Activated CD8-positive, alpha-beta memory T cell treated with anti-CD3 and anti-CD28 coated beads, Interleukin-2, amount 50 U/mL, for 24 hours (primary cell): ENCODE results near the gene GOLM1.

ENCODE experiments used
- DNase-seq: peaks from one replicate; pipeline ENCODE4 v3.0.0-alpha.2; 2020; ENCODE audit errors: extremely low read depth

GOLM1 gene

GRCh38 chr9:85984457-85984856 lies 114.9 kb downstream of the GOLM1 start:
- DNase-seq, result no peak

DNA sequence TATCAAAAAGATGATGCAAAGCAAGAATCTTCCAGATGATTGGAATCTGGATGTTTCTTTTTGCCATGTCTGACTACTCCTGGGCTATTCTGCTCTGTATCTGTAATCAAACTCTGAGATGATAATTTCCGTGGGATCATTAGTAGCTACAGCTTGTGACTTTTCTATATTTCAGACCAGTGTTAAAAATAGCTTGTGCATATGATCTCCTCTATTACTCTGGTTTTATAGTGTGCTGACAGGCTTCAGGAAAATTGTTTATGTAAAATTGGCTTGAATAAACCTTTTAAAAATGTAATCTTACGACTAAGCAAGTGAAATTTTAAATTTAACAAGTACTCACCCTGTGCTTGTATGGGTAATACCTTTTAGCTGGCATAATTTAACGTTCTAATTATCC lies 118.0 kb downstream of the GOLM1 start:
- DNase-seq, result no peak

DNA sequence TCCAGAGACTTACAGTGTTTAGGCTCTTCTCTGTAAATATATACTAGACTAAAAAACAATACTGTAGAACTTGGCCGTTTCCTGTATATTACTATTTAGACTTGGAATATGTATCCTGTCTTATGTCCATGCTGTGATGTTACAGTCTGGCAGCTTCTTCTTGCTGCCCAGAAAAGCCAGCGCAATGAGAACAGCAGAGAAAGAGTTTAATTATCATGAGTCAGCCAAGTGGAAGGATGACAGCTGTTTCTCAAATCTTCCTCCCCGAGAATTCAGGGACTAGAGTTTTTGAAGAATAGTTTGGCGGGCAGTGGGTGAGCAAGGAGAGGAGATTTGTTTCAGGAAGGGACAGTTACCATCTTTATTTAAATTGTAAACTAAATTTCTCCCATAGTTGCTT lies 120.9 kb downstream of the GOLM1 start:
- no peak for DNase-seq
